MM.1S (cell line): ENCODE data around the gene DUSP28.

Experiments
- DNase-seq: peaks from one replicate; pipeline ENCODE4 v3.0.0-alpha.2; 2015
- H2AFZ ChIP-seq: fragments of 300-600 bp; sonication (generic); 2 replicates; pipeline ENCODE4 v1.6.0; 2016; ENCODE audit warnings: antibody characterized with exemption, low read length
- H3F3A ChIP-seq: fragments of 300-600 bp; sonication (generic); 2 replicates; pipeline ENCODE4 v1.6.1; 2016; ENCODE audit warnings: mild to moderate bottlenecking, antibody characterized with exemption, low read length, moderate library complexity, mixed read lengths; ENCODE audit not compliant: insufficient read depth
- H3K27ac ChIP-seq: fragments of 300-600 bp; sonication (generic); 2 replicates; pipeline ENCODE4 v1.5.1; 2016; ENCODE audit warnings: mild to moderate bottlenecking, low read length
- H3K27me3 ChIP-seq: fragments of 300-600 bp; sonication (generic); replicated peaks from 2 replicates; pipeline ENCODE4 v1.6.0; 2016; ENCODE audit warnings: low read length; ENCODE audit not compliant: insufficient read depth
- H3K36me3 ChIP-seq: fragments of 300-600 bp; sonication (generic); replicated peaks from 2 replicates; pipeline ENCODE4 v1.6.1; 2016; ENCODE audit warnings: mild to moderate bottlenecking, low read length, mixed read lengths; ENCODE audit not compliant: insufficient read depth
- H3K4me1 ChIP-seq: fragments of 300-600 bp; sonication (generic); 2 replicates; pipeline ENCODE4 v1.6.1; 2016; ENCODE audit warnings: low read length, mixed read lengths
- H3K4me2 ChIP-seq: fragments of 300-600 bp; sonication (generic); 2 replicates; pipeline ENCODE4 v1.6.0; 2016; ENCODE audit warnings: low read depth, low read length
- H3K4me3 ChIP-seq: fragments of 300-600 bp; sonication (generic); 2 replicates; pipeline ENCODE4 v1.5.1; 2016; ENCODE audit warnings: low read length, mixed read lengths
- H3K79me2 ChIP-seq: fragments of 300-600 bp; sonication (generic); 2 replicates; pipeline ENCODE4 v1.6.1; 2016; ENCODE audit warnings: mixed run types, low read length, mixed read lengths
- H3K9ac ChIP-seq: fragments of 300-600 bp; sonication (generic); 2 replicates; pipeline ENCODE4 v1.6.1; 2016; ENCODE audit warnings: low read length, mixed read lengths
- H3K9me2 ChIP-seq: fragments of 300-600 bp; sonication (generic); replicated peaks from 2 replicates; pipeline ENCODE4 v1.6.1; 2016; ENCODE audit warnings: mild to moderate bottlenecking, low read length, mixed read lengths; ENCODE audit not compliant: insufficient read depth
- H3K9me3 ChIP-seq: fragments of 300-600 bp; sonication (generic); replicated peaks from 2 replicates; pipeline ENCODE4 v1.6.1; 2016; ENCODE audit warnings: mild to moderate bottlenecking, low read length, mixed read lengths; ENCODE audit not compliant: insufficient read depth
- H4K20me1 ChIP-seq: fragments of 300-600 bp; sonication (generic); 2 replicates; pipeline ENCODE4 v1.6.1; 2016; ENCODE audit warnings: mild to moderate bottlenecking, low read length, moderate library complexity, mixed read lengths; ENCODE audit not compliant: insufficient read depth
- EZH2 ChIP-seq: fragments of 300-600 bp; sonication (generic); optimal IDR thresholded peaks from 2 replicates; pipeline ENCODE3; 2017; ENCODE audit warnings: low read depth, mild to moderate bottlenecking, antibody characterized with exemption, low read length, mixed read lengths
- EZH2phosphoT487 ChIP-seq: fragments of 300-600 bp; sonication (generic); IDR thresholded peaks from 2 replicates; pipeline ENCODE4 v1.6.1; 2018; ENCODE audit warnings: antibody characterized with exemption, low read length
- TF ChIP-seq, protein P1 (sequence below): fragments of 300-600 bp; sonication (generic); IDR thresholded peaks from 2 replicates; pipeline ENCODE4 v1.5.1; 2016; ENCODE audit warnings: antibody characterized with exemption, low read length, mixed read lengths

The DUSP28 gene

DNA sequence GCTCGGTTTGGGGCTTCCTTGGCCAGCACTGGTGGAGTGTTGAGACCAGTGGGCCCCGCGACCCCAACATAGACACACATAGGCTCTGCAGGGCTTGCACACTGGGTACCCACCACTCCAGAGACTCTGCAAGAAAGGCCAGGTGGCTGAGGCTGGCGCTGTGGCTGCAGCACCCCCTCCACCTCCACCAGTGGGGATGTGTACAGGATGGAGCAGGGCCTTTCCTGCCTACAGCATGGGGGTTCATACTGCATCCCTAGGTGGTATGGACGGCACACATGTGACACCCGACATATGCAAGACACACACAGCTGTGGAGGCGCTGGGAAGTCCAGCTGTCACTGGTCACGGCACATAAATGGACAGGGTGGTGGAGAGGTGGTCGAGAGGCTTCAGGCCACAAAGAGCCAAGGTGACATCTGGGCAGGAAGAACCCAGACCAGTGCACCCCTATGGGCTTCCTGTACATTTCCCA is 9.4 kb downstream of the DUSP28 start:
- Histone ChIP-seq H3K9ac (peak overlapping the region; percentile 79; the same call in 1 of the 2 replicates), H3F3A (peaks cover 23% of the 10 kb centered on the region), H3K36me3 (no peaks in the 10 kb centered on the region), H4K20me1 (no peaks in the 10 kb centered on the region), H3K9me2 (no peaks in the 10 kb centered on the region), H3K4me1 (peaks cover 32% of the 10 kb centered on the region), H3K4me2 (peak overlapping the region; percentile 76), H3K27me3 (no peaks in the 10 kb centered on the region), H3K27ac (peak overlapping the region; percentile 37; the same call in 1 of the 2 replicates), H3K4me3 (peak overlapping the region; percentile 83), H3K9me3 (no peaks in the 10 kb centered on the region), H3K79me2 (peaks cover 66% of the 10 kb centered on the region), H2AFZ (no peak overlapping the region)
- DNase-seq: no peak
- TF ChIP-seq, protein P1, sequence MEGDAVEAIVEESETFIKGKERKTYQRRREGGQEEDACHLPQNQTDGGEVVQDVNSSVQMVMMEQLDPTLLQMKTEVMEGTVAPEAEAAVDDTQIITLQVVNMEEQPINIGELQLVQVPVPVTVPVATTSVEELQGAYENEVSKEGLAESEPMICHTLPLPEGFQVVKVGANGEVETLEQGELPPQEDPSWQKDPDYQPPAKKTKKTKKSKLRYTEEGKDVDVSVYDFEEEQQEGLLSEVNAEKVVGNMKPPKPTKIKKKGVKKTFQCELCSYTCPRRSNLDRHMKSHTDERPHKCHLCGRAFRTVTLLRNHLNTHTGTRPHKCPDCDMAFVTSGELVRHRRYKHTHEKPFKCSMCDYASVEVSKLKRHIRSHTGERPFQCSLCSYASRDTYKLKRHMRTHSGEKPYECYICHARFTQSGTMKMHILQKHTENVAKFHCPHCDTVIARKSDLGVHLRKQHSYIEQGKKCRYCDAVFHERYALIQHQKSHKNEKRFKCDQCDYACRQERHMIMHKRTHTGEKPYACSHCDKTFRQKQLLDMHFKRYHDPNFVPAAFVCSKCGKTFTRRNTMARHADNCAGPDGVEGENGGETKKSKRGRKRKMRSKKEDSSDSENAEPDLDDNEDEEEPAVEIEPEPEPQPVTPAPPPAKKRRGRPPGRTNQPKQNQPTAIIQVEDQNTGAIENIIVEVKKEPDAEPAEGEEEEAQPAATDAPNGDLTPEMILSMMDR: no peak
- no peak for TF ChIP-seq EZH2phosphoT487
- no peak for TF ChIP-seq EZH2

DNA sequence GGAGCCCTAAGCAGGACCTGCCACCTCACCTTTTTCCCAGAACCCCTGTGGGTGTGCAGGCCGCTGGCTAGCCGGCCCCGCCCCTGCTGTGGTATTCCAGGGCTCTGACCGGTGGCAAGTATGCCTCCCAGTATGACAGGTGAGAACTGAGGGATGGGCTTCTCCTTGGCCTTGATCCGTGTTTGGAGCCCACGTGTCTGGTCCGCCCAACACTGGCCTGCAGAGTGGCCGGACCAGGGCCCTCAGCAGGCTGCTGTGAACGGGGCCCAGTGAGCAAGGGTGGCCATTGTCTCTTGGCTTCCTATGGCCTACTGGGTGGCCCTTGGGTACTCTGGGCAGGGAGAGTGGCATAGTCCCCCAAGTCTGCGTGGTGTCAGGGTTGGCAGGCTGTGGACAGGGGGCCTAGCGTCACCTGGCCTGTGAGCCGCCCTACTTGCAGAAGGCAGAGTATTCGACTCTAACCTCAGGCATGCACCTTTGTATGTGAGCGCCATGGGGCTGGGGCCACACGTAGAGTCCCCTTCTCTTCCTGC is 9.9 kb downstream of the DUSP28 start:
- Histone ChIP-seq H3K4me1 (peaks cover 27% of the 10 kb centered on the region), H4K20me1 (no peaks in the 10 kb centered on the region), H3F3A (peaks cover 22% of the 10 kb centered on the region), H3K27ac (no peak overlapping the region), H2AFZ (no peak overlapping the region), H3K27me3 (no peaks in the 10 kb centered on the region), H3K36me3 (no peaks in the 10 kb centered on the region), H3K9ac (peak overlapping the region; percentile 79; the same call in 1 of the 2 replicates), H3K79me2 (peaks cover 61% of the 10 kb centered on the region), H3K9me3 (no peaks in the 10 kb centered on the region), H3K4me3 (peak overlapping the region; percentile 83; the same call in 1 of the 2 replicates), H3K9me2 (no peaks in the 10 kb centered on the region), H3K4me2 (peak overlapping the region; percentile 76)
- DNase-seq: no peak
- TF ChIP-seq EZH2phosphoT487: no peak
- TF ChIP-seq, protein P1: no peak
- no peak for TF ChIP-seq EZH2

DNA sequence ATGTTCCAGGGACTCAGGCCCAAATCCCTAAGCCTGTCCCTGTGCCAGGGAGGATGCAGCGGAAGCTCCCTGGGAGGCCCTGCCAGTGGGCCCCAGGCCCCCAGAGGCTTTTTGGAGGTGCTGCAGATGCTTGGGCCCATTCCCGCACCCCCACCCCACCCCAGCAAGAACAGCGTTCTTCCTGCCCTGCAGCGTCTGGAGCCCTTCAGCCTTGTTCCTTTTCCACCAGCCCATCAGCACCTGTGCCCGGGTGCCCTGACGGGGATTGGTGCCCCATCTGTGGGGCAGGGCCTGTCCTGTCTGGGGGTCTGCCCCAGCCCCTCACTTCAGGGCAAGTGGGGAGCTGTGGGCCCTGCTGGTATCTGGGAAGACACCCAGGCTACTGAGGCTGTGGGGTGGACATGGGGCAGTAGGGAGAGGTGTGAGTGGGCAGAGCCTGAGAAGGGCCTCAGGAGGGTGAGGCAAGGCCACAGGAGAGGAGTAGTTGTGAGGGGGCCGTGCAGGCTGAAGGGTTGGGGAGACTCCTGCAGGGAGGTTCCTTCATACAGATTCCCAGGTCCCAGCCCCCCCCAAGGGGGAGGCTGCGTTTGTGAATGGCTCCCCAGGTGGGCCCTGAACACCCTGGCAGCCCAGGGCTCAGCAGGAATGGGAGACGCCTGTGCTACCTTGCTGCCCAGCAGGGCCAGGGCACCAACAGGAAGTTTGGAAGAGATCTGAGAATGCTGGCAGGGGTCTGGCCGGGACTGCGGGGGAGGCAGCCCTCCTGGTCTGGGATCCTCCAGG is 10.6 kb downstream of the DUSP28 start:
- peaks cover 58% of the 10 kb centered on the region for H3K79me2 ChIP-seq
- TF ChIP-seq EZH2phosphoT487: no peak
- TF ChIP-seq, protein P1: no peak
- no peak for TF ChIP-seq EZH2
- peaks cover 16% of the 10 kb centered on the region for H3F3A ChIP-seq
- H2AFZ ChIP-seq: no peak overlapping the region
- no peaks in the 10 kb centered on the region for H4K20me1 ChIP-seq
- H3K27ac ChIP-seq: no peak overlapping the region
- H3K4me3 ChIP-seq: no peak overlapping the region
- H3K9me2 ChIP-seq: no peaks in the 10 kb centered on the region
- no peak overlapping the region for H3K4me2 ChIP-seq
- no peak overlapping the region for H3K9ac ChIP-seq
- H3K36me3 ChIP-seq: no peaks in the 10 kb centered on the region
- H3K4me1 ChIP-seq: peaks cover 24% of the 10 kb centered on the region
- DNase-seq: no peak
- H3K9me3 ChIP-seq: no peaks in the 10 kb centered on the region
- H3K27me3 ChIP-seq: no peaks in the 10 kb centered on the region
